Inflammatory macrophage treated with lipopolysaccharide for 1 hour (primary cell): ENCODE results near the gene CENPN.

Experiments used
- DNase-seq, 2 donors: peaks; one replicate each; pipeline ENCODE4 v3.0.0-alpha.2; 2020 to 2022

CENPN gene

DNA sequence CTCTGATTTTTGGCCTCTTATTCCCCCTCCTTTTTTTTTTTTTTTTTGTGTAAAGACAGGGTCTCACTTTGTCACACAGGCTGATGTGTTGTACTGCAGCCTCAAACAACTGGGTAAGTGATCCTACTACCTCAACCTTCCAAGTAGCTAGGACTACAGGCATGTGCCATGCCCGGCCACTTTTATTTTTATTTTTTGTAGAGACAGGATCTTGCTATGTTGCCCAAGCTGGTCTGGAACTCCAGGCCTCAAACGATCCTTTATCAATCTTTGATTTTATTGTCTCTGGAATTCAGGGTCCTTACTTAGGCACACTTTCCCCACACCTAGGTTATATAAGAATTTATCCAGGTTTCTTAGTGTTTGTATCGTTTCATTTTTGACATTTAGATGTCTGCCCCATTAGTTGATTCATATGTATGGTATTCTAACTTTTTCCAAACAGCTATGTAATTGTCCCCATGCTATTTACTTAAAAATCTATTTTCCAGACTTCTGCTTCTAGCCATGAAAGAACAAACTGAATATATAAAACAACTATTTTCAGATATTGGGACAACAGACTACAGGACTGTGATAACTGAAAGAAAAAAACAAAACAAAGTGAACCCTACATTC lies 14.2 kb upstream of the CENPN start:
- DNase-seq = no peak

DNA sequence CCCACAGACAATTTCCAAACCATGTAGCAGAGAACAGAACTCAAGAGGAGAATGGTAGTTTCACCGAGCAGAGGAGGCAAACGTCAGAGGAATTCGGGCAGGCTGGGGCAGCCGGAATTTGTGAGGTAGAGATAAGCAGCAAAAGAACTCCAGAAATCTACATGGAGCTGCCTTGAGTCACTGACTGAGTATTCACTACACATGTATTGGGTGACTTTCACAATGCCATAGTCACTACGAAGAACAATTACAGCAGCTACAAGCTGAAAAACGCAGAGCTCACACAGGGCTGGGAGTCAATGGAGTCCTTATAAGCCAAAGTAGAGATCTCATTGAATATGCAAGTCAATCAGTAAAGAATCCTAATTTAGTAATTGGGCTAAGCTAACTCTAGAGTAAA lies 13.7 kb upstream of the CENPN start:
- DNase-seq = no peak

DNA sequence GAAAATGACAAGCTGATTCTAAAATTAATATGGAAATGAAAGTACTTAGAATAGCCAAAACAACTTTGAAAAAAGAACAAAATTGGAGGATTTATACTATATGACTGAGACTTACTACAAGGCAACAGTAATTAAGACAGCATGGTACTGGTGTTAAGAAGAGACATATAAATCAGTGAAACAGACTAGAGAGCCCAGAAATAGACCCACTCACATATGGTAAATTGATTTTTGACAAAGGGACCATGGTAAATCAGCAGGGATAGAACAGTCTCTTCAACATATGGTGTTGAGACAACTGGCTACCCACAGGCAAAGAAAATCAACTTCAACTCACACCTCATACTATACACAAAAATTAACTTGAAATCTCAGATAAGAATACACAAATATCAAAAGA lies 13.2 kb upstream of the CENPN start:
- no peak for DNase-seq

GRCh38 chr16:80994451-80994850 lies 12.6 kb upstream of the CENPN start:
- no peak for DNase-seq

DNA sequence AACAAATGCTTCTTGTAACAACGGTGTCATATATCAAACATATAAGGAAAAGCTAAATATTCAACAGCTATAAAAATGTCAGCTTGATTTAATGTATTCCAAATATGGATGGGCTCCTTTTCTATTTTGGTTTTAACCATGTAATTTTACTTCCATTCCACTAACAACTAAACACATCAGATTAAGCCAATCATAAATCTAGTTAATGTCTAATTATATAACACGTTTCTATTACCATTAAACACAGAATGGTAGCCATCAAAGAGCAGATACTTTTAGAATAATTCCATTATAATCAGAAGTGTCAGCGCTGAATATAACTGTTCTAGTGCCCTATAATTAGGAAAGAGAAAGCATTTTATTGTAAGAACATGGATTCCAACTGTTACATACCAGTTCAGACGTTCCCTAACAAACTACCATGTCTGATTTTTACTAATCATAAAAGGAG lies 10.3 kb upstream of the CENPN start:
- DNase-seq = peak in 1 of 2 donors; percentile 4

DNA sequence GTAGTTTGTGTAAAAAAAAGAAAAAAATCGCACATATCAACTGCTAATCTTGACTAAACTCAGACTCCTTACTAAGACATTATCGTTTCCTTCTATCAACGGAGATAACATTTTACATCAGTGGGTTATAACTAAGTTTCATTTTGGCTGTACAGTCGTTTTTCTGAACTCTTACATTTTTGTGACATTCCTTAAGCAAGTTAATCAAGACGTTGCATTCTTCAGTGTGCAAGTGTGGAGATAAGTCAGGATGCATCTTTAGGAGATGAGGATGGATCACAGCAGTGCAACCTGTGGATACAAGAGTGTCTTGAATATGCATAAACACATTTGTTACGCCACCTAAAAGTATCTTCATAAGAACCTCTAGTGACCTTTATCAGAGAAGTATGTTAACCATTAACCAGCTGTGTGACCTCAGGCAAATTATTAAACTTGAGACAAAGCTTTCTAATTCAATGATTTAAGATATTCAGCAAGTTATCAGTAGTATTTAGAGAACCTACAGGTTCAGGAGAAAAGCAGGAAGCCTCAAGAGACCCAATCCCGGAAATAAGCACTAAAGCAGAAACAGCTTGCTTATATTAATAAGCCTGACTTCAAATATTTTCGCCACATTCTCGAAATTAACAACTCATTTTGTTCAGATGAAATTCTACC lies 9.7 kb upstream of the CENPN start:
- DNase-seq = peak in 1 of 2 donors; percentile 40

GRCh38 chr16:80997964-80998620 lies 8.9 kb upstream of the CENPN start:
- DNase-seq = peak; percentile 84 to 86

GRCh38 chr16:81000873-81001272 lies 6.1 kb upstream of the CENPN start:
- no peak for DNase-seq

DNA sequence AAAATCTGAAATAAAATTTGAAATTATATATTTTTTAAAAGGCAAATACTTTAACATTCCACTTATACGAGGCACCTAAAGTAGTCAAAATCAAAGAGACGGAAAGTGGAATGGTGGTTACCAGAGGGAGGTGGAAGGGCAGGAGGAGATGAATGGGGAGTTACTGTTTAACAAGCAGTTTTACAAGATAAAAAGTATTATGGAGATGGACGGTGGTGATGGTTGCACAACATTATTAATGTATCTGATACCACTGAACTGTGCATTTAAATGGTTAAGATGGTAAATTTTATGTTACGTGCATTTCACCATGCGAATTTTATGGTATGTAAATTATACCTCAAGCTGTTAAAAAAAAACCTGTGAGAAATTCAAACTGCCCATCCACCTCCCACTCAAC lies 5.7 kb upstream of the CENPN start:
- DNase-seq = no peak

DNA sequence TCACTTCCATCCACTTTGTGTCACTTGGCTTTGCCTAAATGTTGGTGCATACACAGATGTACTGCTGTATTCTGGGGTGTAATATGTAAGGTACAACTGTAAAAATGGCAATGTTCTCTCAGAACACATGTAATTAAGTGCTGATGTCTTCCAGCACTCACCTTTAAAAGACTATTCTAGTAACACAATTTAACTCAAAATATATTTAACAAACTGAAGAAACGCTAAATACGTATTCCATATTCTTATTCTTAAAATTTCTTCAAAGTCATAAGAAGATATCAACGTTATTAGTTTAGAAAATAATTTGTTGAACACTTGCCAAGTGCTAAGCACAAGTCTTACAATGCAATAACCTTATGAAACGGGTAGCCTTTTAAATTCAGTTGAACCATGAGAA lies 4.0 kb upstream of the CENPN start:
- DNase-seq = no peak

DNA sequence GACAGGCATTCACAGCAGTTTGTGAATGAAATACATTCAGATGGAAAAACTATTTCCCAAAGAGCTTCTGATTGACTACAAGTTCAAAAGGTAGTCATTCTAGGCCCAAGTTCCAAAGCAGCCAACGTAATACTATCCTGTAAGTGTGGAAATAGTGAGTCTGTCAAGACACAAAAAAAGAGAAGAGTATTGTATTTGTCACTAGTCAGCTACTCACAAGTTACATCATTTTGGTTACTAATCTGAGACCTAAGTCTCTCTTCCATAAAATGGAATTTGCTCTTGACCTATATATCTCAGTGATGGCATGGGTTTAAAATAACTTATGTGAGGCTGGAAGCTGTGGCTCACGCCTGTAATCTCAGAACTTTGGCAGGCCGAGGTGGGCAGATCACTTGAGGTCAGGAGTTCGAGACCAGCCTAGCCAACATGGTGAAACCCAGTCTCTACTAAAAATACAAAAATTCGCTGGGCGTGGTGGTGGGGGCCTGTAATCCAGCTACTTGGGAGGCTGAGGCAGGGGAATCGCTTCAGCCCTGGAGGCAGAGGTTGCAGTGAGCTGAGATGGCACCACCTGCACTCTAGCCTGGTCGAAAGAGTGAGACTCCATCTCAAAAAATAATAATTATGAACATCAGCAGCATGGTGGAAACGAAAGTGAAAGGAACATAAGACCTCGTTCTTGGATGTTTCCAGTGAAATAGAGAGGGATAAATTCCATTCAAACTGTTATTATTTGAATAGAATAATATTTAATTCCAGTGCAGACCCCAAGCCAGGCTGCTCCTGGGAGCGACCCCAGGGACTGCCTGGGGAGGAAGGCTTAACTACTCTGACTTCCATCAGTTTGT lies 3.2 kb upstream of the CENPN start:
- peak; percentile 17 for DNase-seq

DNA sequence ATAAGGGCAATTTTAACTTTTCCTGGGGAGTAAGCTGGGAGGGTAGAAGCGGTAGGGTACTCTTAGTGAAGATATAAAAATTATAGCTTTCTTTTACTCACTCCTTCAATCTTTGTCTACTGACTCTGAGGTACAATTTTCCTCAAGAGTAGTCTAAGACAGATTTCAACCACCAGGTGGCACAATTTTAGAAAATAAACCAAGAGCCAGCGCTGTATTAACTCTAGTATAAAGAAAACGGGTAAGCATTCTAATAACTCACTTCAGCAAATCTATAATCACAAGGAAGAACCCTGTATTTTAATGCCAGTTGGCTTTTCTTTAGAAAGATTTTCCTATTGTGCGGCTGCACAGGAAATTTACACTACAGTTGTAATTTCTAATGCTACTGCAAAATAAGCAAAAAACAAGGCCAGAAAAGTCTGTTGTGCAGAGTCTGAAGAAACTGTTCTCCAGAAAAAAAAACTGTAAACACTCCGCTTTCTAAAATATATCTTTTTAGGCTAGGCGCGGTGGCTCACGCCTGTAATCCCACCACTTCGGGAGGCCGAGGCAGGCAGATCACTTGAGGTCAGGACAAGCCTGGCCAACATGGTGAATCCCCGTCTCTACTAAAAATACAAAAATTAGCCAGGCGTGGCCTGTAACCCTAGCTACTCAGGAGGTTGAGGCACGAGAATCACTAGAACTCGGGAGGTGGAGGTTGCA lies 2.2 kb upstream of the CENPN start:
- DNase-seq = peak; percentile 49 to 90

DNA sequence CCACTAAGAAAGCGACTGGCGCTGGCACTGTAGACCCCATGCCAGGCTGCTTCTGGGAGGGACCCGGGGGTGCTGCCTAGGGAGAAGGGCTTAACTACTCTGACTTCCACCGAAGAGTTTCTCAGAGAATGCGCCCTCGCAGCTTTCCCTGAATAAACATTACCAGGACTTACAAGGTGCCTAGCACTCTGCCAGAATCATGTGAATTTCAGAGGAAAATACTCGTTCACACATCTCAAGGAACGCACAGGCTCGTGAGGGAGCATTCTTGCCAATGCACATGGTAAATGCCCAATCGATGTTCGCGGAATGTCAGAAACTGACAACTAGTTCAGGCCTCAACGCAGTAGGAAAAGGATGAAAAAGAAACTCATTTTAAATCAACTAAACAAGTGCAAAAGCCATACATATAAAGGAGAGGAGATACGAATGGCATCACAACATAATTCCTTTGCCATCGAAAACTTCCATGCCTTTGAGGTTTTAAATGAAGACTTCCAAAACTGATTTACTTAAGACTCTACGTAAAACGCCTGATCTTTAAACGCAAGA lies 1.3 kb upstream of the CENPN start:
- DNase-seq = no peak

GRCh38 chr16:81006211-81006812 lies 702 bp upstream of the CENPN start:
- DNase-seq = peak; percentile 73 to 83

- no peak for DNase-seq
Observed at GRCh38 chr16:81008505-81008789, 1.4 kb downstream of the CENPN start.

- no peak for DNase-seq
Observed at GRCh38 chr16:81012974-81013373, 6.0 kb downstream of the CENPN start.

DNA sequence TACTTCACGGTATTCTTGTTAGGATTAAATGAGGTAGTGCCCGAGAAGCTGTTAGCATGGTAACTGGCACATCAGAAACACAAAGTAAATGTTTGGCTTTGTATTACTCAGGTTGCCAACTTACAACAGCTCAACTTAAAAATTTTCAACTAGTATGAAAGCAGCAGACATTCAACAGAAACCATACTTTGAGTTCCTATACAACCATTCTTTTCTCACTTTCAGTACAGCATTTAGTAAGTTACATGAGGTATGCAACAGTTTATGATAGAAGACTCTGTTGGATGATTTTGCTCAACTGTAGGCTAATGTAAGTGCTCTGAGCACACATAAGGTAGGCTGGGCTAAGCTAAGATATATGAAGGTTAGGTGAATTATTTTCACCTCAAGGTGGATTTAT lies 7.7 kb downstream of the CENPN start:
- DNase-seq = no peak

DNA sequence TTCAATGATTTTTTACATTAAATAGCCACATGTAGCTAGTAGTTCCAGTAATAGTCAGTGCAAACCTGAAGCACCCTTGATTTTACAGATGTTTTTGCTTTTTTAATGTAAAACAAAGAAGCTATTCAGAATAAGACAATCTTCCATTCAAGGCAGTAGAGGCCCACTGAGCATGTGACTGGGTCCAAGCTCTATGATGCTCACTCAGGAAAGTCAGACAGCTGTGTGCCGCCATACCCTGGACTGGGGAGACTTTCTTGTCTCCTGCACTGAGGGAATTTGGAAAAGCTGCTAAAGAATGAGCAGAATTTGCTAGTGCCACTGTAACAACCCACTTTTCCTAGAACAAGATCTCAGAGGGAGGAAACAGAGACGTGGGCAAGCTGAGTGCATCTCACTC lies 11.5 kb downstream of the CENPN start:
- no peak for DNase-seq

- no peak for DNase-seq
Observed at GRCh38 chr16:81026429-81026828, 19.4 kb downstream of the CENPN start.

GRCh38 chr16:81029930-81030604 lies 23.1 kb downstream of the CENPN start:
- no peak for DNase-seq

DNA sequence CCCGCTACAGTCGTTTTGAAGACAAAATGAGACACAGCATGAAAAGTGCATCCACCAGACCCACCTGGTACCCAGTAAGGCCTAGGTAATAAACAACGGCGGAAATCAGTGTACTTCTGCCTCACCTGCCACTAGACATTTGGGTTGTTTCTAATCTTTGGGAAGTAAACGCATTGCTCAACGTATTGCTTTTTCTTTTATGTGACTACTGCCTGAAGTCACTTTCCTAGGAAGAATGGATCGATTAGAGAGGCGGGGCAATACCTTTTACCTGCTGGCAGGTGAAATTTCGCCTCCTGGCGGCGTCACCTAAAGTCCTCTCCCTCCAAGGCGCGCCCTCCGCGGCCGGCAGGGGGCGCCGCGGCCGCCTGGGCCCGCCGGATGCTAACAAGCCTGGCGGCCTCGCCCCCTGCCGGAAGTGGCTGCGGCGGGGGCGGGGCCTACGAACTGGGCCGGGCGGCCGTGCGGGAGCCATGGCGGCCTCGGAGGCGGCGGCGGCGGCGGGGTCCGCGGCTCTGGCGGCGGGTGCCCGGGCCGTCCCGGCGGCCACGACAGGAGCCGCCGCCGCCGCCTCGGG lies 28.5 kb downstream of the CENPN start, which contains the start of gene ATMIN:
ATMIN (plus strand) TSS at position 445 of the 577 bp plus-strand sequence; CDS start at position 474, 29 bp downstream.
- DNase-seq = peak; percentile 82 to 94
